GM19467 (cell line): ENCODE results near the gene SH3PXD2A.

Source experiments
- ATAC-seq: cut with Tn5 transposase; IDR thresholded peaks from one replicate; pipeline ENCODE4 v1.9.1; 2021; ENCODE audit warnings: mild to moderate bottlenecking, moderate library complexity; ENCODE audit not compliant: unreplicated experiment

SH3PXD2A gene

DNA sequence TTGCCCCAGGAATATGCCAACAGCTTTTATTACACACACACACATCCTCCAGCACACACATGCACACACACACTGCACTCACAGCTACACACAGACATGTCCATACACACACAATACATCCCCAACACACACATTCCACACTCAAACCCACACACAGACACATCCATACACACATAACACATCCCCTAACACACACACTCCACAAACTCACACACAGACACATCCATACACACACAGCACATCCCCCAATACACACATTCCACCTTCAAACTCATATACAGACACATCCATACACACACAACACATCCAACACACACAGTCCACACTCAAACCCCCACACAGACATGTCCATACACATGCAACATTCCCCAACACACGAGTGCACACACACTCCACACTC, 19.1 kb downstream of the SH3PXD2A start:
- no peak for ATAC-seq

DNA sequence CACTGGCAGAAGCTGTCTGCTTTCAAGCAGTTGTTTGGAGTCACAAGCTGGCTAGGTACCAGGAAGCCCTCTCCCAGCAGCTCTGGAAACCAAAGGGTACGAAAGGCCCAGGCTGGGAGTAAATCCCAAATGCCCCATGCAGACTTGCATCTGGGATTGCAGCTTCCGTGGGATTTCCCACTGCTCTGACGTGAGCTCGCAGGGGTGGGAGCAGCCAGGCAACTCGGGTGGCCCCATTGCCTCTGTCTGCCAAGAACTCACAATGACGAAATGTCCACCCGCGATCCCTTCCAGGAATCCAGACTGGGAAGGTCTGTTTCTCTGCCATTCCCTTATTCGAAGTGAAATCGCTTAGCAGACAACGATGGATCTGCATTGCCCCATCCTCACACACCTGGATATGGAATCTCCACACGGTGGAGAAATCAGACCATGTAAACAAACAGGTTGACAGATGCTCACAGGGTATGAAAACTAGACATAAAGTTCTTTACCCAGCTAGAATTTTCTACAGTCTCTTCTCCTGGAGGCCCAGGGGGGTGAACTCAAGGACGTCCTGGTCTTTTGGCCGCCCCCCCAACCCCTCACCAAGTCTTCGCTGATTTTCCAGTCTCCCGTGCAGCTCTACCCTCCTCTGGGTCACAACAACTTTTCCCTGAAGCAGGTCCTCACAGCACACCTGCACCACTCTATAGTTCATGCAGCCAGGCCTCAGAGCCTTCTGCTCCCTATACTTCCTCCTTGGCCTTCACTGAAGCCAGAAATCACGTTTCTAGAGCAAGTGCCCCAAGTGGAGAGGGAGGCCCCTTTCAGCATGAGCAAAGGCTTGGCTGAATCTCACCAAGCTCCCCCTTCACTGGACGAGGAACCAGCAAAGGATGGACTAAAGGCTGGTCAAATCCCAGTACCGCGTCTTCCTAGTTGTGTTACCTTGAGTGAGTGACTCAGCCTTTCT, 20.0 kb downstream of the SH3PXD2A start:
- no peak for ATAC-seq

DNA sequence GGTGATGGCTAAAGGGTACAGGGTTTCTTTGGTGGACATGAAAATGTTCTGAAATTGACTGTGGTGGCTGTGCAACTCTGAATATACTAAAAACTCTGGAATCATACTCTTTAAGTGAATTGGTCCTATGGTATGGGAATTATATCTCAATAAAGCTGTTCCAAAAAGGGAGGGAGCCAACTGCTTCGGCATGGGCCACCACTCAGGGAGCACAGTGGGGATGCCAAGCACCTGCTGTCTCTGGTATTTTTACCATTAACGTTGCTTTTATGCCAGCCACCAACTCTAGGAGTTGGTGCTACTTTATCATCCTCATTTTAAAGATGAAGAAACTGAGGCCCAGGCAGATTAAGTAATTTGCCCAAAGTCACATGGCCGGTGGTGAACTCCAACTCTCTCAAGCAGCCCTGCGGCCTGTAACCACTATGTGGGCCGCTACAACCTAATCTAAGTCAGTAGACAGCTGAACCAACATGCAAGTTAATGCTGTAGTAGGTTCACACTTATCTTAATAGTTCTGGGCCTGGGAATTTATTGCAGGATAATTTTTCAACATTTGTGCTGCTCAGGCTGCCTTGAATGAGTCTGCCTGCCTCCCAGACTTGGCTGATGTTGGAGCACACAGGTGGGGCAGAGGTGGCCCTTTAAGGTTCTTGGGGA, 20.8 kb downstream of the SH3PXD2A start:
- ATAC-seq: no peak

DNA sequence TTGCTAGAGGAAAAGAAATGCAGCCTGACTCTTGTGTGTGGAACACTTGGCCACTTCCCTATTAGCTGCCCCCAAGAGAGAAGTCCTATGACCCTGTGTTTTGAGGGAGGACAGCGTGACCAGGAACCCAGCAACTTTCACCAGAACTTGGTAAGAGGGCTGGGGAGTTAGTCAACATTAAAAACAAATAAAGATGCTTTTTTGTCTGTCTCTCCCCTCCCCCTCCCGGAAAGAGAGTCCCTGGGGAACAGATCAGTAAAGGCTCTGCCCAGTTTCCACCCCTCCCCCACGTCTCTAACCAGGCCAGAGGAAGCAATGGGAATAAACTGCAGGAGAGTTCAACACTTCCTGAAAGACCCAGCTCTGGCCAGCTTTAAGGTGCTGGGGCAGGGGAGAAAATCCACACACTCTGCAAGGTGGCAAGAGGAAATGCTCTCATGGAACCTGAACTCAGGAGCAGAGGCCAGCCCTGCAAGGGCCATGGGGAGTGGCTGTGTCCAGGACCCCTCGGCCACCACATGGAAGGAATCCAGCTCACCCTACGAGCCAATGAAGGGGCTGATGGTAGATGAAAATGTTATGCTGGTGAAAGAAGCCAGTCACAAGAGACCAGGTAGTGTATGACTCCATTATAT, 21.5 kb downstream of the SH3PXD2A start:
- ATAC-seq: no peak

DNA sequence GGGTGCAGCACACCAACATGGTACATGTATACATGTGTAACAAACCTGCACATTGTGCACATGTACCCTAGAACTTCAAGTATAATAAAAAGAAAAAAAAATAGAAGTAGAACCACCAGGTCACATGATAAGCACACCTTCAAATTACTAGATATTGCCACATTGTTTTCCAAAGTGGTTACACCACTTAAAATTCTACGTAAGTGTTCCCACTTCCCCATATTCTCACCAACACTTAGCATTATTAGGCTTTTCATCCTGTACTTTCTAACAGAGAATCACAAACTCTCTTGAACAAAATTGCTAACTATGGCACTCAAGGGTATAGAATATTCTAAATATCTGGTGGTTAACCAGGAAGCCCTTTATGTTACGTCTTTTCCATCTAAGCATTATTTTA, 22.6 kb downstream of the SH3PXD2A start:
- no peak for ATAC-seq

DNA sequence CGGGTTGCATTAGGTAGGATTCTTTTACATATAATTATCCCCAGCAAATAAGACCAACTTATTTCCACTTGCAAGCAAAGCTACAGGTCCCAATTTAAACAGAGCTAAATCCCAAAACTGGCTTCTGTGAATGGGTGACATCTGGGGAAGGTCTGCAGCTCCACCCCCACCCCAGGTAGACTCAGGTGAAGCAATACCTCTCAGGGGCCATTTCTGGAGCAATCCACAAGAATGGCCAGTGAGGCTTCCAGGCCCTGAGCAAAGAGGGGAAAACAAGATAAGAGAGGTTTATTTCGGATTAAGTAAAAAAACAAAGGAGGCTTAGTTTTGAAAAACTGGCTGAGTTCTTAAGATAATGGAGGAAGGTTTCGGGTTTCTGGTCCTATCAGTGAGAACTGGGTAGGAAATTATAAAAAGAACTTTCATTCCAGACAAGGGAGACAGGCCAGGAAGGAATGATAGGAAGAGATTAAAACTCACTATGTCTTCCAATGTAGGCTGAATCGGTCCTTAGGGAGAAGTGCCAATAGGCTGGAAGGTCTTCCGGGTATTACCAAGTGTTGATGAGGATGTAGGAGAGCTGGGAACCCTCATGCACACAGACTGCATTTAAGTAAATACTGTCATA, 25.4 kb downstream of the SH3PXD2A start:
- no peak for ATAC-seq

DNA sequence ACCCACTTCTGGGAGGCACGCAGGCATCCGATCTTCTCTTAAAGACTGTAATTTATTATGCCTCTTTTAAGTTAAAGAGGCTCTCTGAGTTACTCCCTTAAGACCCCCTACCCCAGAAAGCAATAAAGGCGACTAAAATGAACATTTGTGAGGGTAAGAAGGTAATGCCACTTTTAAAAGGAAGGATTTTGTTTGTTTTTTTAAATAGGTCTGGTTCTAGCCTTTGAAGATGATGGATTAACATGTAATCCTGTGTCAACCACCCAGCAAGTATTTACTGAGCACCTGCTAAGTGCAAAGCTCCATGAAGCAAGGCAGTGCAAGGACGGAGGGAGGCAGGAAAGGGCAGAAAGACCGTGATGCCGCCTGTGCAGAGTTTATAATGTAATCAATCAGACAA, 26.1 kb downstream of the SH3PXD2A start:
- no peak for ATAC-seq

DNA sequence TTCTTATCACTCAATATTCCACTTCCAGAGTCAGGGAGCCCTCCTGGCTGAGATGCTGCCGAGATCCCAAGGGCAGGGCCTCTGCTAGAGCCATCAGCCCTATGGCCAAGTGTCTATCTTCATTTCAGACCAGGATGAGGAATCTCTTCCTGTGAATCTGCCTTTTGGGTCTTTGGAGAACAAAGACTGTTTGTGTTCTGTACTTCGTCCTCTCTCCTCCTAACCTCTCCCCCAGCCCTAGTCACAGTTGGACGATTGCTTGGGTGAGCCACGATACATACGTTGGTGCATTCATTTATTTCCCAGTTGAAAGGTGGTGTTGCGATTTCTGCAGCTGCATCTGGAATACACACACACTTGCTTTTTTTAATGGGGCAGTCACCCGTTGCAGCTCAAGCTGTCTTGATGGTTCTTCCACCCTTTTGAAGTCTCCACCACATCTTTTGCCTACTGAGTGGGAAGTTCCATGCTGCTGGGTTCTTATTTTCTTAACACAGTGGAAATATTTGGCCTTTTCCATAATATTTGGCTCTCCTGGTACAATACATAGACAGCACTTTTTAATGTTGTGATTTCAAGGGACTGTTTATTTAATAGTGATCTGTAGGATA, 26.7 kb downstream of the SH3PXD2A start:
- no peak for ATAC-seq

DNA sequence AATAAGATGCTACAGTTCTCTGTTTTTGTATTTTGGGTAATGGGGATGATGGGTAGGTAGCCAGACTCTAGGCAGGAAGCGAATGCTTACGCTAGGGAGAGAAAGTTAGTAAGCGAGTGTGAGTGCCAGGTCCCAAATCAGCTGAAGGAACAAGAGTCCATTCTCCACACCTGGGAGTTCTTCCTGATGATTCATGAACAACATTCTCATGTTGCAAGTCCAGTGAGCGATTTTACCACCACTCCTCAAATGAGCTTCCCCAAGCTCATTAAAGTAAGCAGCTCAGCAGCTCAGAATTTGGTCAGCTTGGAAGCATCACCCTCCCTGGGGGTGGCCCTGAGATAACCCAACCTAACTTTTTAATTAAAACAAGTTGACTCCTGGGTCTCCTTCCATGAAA, 27.3 kb downstream of the SH3PXD2A start:
- no peak for ATAC-seq

DNA sequence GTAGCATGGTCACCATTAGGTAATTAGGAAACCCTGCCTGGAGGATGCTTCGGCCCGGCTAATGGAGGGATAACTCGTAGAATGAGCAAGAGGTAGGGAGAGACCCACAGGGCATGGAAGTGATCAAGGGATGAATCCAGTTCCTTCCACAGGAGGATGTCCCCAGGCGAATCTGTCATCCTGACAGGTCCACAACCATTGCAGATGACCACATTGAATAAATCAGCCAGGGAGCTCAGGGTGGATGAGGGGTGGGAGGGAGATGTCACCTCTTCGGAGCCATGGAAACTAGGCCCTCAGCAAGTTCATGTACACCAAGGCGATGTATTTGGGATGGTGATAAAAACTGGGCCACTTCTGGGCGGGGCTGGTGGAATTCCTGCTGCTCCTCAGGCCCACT, 28.5 kb downstream of the SH3PXD2A start:
- no peak for ATAC-seq

DNA sequence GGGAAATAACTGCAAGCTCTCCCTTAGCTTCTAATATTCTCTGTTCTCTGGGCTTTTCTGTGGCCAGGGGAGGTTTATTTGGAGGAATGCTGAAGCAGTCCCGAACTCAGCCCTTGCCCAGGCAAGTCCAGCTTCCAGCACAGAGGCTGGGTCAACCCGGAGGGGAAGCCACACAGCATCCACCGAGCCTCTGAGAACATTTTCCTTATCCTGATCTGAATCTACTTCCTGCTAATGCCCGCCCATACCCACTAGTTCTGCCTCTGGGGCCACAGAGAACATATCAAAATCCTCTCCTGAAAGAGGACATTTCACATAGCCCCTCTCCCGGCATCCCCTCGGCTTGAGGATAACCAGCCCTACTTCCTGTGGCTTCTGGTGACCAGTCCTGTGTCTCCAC, 31.1 kb downstream of the SH3PXD2A start:
- ATAC-seq: no peak

DNA sequence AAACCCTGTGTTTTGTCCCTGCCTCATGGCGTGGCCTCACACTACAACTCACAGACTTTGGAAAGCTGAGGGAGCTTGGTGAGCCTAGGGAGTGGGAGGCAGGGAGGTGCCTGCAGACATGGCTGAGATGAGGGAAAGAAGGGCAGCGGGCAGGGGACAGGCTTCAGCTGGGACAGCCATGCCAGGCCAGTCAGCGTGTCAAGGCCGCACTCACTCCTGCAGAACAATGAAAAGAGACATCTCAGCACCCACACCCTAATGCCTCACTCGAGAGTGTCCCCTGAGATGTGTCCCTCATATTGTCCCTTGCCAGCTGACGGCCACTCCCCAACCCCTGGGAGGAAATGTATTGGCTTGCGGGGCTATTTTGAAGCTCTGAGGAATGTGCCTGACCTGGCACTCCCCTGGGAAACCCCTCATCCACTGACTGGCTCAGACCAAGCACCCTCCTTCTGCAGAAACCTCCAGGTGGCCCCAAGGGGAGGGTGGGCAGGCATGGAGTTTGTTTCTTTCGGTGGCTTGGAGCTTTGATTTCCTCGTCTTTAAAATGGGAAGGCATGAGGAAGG, 31.6 kb downstream of the SH3PXD2A start:
- ATAC-seq: no peak

DNA sequence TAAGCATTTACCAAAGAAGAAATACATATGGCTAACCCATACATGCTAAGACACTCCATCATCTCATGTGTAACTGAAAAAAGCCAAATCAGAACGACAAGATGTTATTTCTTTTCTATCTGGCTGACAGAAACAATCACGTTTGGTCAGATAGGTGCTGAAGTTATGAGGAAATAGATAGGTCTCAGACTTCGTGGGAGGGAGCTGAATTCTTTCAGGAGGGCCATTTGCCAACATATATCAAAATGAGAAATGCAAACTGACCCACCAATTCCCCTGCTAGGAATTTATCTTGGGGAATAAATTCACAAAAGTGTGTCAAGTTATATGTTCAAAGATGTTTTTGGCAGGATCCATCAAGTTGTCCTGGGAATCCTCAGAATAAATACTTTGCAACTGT, 32.6 kb downstream of the SH3PXD2A start:
- no peak for ATAC-seq

DNA sequence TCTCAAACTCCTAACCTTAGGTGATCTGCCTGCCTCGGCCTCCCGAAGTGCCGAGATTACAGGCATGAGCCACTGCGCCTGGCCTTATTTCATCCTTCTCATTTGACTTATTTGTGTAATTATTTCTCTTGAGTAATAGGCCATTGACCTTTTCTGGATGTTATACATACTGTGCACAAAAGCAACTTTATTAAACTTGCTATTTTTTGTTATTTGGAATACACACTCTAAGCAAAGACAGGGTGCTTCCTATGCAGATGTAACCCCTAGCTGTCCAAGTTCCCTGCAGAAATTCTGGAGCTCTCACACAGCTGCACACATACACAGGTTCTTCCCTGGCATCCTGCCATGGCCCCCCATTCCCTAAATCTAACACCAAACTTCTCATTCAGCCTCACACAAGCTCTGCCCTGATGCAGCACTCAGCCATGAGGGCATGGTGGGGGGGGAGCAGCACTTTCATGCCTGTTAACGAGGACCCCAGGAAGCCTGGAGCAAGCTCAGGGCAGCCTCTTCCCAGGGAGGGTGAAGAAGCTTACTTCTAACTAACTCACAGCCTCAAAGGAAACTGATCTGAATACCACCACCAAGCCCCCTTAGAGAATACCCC, 33.2 kb downstream of the SH3PXD2A start:
- ATAC-seq: no peak

DNA sequence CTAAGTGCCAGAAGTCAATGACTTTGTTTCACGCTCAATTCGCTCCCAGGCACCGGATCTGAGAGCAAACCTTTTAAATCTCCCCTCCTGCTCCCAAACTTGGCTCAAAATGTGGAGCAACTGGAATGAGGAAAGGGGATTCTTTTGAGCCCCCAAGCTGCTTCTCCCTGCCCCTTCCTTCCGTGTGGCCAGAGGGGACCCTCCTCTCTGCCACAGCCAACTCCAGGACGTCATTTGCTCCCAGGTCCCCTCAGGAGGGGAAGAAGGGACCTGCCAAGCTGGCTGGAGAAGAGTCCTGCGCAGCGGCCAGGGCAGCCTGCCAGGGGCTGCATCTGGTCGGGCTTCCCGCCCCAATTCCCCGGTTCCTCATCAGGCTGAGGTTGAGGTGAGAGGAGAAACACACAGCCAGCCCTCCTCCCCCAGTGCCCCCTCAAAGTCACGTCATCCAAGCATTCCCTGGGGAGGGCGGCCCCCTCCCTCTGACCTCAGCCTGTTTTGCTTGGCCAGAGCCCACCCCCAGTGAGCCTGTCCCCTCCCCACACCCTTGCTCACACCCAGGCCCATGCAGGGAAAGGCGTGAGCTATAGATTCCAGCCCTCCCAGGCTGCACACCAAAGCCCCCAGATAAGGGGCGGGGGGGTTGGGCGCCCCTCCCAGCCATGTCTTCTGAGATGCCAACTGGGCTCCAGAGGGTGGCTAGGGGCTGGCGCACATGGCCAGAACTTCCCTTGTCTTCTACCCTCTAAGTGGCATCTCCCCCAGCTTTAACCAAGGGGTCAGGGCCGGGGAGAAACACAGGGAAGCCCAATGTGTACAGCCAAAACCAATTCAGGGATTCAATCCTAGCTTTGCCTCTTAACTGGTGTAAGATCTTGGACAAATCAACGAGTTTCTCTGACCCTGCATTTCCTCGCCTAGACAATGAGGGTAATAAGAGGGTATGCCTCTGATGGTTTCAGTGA, 35.0 kb downstream of the SH3PXD2A start:
- no peak for ATAC-seq

DNA sequence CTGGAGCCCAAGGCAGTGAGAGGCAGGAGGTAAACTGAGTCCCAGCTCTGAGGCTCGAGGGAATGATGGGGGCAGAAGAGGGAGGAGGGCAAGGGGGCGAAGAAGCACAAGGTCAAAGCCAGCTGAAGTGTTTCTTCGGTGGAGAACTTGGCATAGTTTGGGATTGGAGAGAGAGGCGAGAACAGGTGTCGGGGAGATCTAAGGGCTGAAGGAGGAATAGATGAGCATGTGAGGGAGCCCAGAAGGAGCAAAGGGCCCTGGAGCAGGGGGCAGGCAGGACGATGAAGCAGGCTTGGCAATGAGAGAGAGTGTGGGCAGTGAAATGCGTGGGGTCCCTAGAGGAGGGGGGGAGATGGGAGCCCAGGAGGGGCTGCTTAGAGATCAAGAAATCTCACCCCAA, 35.9 kb downstream of the SH3PXD2A start:
- ATAC-seq: no peak

DNA sequence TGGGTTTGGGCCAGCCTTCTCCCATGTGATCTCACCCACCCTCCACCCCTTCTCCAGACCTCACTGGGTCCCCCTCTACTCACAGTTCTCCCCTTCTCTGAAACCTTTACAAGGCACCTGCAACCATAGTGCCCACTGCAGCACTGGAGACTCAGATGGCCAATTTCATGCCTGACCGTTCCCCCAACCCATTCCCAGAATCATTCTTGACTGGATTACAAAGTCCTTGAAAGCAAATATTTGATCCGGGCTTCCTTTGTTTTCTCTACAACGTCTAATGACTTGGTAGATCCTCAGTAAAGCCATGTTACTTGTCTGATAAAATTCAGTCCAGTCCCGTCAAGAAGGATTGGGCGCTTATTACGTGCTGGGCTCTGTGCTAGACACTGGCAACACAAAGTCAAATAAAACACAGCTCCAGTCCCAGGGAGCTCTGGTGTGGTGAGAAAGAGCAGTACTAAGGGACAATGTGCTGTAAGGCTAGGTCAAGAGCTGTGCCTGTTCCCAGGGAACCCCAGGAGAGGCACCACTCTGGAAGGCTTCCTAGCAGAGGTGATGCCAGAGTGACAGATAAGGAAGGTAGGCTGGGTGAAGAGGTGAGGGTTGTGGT, 36.5 kb downstream of the SH3PXD2A start:
- no peak for ATAC-seq

DNA sequence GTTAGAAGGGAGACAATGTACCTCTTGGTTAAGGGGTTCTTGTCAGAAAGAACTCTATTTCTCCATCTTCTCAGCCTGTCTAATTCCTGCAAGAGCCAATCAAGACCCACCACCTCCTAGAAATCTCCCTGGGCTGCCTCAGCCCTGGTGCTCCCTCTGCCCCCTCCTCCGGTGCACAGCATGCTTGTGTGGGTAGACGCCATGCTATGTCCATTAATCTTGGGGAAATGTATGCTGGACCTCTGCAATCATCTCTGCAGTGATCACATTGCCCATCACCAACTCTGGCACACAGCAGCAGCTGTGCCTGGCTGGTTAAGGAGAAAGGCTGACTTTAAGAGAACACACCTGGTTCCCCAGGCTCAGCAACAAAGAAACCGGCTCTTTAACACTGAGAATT, 37.3 kb downstream of the SH3PXD2A start:
- no peak for ATAC-seq

DNA sequence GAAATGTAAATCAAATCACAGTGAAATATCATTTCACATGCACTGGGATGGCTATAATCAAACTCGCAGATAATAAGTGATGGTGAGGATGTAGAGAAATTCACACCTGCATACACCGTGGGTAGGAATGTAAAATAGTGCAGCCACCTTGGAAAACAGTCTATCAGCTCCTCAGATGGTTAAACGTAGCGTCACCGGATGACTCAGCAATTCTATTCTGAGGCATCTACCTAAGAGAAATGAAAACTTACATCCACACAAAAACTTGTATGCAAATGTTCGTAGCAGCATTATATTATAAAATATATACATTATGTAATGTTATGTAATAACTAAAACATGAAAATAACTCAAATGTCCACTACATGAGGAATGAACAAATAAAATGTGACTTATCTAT, 38.9 kb downstream of the SH3PXD2A start:
- ATAC-seq: no peak
